Kidney tubule cell (primary cell): Measurements from ENCODE around the gene RCC2.
"Not testable (repeated sequence)": the region's sequence is repeated elsewhere in the genome, so short reads cannot be mapped to it uniquely, and the experiment has no call there.

Experiments
- DNase-seq: peaks from one replicate; pipeline ENCODE4 v3.0.0-alpha.2; 2018; ENCODE audit warnings: low spot score

Gene RCC2

GRCh38 chr1:17419626-17420328, 19.7 kb downstream of the RCC2 start:
- DNase-seq, result peak; percentile 45

GRCh38 chr1:17416389-17416788, 23.1 kb downstream of the RCC2 start:
- DNase-seq, result no peak

- no peak for DNase-seq
These were observed 25.5 kb downstream of the RCC2 start for GRCh38 chr1:17414022-17414421.

- no peak for DNase-seq
These were observed 27.2 kb downstream of the RCC2 start for GRCh38 chr1:17412093-17412870.

GRCh38 chr1:17409391-17409811, 30.1 kb downstream of the RCC2 start:
- DNase-seq, result no peak

- not testable (repeated sequence) for DNase-seq
These were observed 31.5 kb downstream of the RCC2 start for GRCh38 chr1:17407786-17408514.

- DNase-seq, result not testable (repeated sequence)
These were observed 32.6 kb downstream of the RCC2 start for GRCh38 chr1:17406760-17407475.

GRCh38 chr1:17405898-17406759, 33.3 kb downstream of the RCC2 start:
- DNase-seq, result peak; percentile 68

- no peak for DNase-seq
These were observed 34.7 kb downstream of the RCC2 start for GRCh38 chr1:17404820-17405219.

GRCh38 chr1:17404034-17404684, 35.3 kb downstream of the RCC2 start:
- no peak for DNase-seq

- DNase-seq, result no peak
These were observed 36.4 kb downstream of the RCC2 start for GRCh38 chr1:17403081-17403480.

- no peak for DNase-seq
These were observed 37.6 kb downstream of the RCC2 start for GRCh38 chr1:17401841-17402240.

- no peak for DNase-seq
These were observed 38.6 kb downstream of the RCC2 start for GRCh38 chr1:17400725-17401341.

GRCh38 chr1:17397910-17398695, 41.4 kb downstream of the RCC2 start:
- no peak for DNase-seq

GRCh38 chr1:17393230-17393629, 46.2 kb downstream of the RCC2 start:
- no peak for DNase-seq

GRCh38 chr1:17392199-17392740, 47.2 kb downstream of the RCC2 start:
- no peak for DNase-seq

- DNase-seq, result no peak
These were observed 58.3 kb downstream of the RCC2 start for GRCh38 chr1:17381161-17381560.

- DNase-seq, result peak; percentile 5
These were observed 62.0 kb downstream of the RCC2 start for GRCh38 chr1:17377325-17377953.

GRCh38 chr1:17375651-17376050, 63.8 kb downstream of the RCC2 start:
- no peak for DNase-seq
